Activated CD8-positive, alpha-beta memory T cell treated with anti-CD3 and anti-CD28 coated beads, Interleukin-2, amount 50 U/mL, for 1 hour (primary cell): Measurements from ENCODE around the gene MAP4.

Source experiments
- DNase-seq: peaks from one replicate; pipeline ENCODE4 v3.0.0-alpha.2; 2020; ENCODE audit errors: extremely low read depth

MAP4 gene

GRCh38 chr3:47867451-47868044 lies 148.7 kb downstream of the MAP4 start:
- no peak for DNase-seq

GRCh38 chr3:47865192-47865591 lies 151.0 kb downstream of the MAP4 start:
- no peak for DNase-seq

DNA sequence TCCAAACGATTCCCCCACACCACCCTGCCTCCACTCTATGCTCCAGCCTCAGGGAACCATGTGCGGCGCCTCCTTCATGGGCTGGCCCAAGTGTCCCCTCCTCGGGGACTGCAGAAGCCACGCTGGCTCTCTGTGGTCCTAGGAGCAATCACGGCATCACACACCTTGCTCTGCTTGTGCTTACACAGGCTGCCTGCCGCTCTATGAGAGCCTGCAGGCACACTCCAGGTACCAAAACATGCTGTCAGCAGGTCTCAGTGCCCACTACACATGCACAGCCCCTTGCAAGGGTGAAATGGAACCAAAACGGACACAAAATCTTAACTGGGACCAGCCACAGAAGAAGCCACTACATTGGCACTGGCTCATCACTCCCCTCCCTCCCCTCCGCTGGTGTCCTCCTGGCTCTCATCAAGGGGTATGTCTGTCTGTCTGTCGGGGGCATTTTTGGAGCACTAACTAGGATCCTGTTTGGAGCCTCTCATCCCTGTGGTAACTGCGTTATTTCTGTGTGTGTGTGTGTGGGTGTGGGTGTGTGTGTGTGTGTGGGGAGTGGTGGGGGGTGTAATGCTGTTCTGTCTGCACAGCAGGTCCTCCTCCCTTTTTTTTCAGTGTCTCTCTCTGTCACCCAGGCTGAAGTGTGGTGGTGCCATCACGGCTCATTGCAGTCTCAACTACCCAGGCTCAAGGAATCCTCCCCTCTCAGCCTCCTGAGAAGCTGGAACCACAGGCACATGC lies 152.7 kb downstream of the MAP4 start:
- DNase-seq, result no peak

- no peak for DNase-seq
These were observed 156.1 kb downstream of the MAP4 start for GRCh38 chr3:47859956-47860605.

GRCh38 chr3:47857151-47857550 lies 159.1 kb downstream of the MAP4 start:
- no peak for DNase-seq

GRCh38 chr3:47856669-47857068 lies 159.5 kb downstream of the MAP4 start:
- no peak for DNase-seq

DNA sequence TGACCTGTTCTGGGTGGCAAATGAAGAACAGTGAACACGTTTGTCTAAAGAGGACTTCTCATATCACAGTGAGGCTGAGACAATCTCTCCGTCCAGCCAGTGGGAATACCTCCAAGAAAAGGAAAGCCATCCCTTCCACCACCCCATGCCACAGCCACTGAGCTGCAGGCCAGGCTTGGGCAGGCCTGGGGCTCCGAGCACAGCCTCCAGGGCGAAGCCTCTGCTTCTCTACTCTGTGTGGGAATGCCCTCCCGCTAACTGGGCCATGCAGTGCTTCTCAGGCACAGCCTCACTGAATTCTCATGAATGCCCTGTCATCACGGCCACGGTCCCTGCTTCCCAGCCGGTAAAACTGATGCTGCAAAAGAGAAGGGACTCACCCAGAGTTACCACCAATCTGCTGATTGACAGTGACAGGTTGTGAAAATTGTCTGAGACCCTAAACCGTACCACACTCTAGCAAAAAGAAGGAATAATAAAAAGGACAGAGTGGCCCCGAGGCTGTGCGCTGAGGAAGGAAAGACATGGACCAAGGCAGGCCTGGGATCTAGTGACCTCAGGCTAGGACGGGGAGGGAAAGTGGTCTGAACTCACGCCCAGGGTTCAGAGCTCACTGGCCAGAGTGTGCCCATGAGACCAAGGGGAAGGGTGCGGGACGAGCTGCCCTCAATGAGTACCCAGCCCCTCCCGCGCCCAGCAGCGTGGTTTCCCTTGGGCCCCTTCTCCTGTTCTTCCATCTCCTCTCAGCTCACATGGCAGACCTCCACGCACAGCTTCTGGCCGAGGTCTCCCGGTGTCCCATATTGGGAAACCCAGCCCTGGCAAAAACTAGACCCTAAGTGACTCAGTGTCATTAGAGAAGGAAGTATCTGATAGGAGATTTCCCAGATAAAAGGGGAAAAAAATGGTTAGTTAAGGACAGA lies 160.5 kb downstream of the MAP4 start:
- DNase-seq, result no peak

DNA sequence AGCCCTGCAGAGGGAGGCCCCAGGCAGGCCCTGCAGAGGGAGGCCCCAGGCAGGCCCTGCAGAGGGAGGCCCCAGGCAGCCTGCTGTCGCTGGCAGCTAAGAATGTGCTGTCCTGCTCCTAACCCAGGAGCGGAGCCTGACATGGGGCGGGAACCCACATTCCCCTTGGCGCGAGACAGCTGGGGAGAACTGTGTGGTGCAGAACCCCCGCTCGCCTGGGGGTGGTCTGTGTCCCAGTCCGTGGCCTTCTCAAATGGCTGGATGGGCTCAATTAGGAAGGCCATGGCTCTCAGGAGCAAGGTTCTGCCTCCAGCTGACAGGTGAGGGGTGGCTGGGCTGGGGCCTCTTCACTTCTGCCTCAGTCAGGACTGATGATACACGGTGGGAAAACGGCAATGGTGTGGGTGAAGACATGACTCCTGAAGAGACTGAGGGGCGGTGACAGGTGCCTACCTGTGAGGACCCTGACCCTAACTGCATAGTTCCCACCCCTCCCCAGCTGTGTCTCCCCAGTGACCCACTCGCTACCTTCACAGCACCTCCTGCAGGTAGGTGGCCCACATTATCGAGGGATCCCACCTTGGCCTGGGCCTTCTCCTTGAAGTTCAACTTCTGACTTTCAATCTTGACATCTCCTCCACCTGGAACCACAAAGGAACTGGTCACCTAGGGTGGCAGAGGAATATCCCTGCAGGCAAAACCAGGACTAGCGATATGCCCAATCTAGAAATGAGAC lies 161.3 kb downstream of the MAP4 start:
- DNase-seq, result no peak

GRCh38 chr3:47854267-47854666 lies 161.9 kb downstream of the MAP4 start:
- no peak for DNase-seq

DNA sequence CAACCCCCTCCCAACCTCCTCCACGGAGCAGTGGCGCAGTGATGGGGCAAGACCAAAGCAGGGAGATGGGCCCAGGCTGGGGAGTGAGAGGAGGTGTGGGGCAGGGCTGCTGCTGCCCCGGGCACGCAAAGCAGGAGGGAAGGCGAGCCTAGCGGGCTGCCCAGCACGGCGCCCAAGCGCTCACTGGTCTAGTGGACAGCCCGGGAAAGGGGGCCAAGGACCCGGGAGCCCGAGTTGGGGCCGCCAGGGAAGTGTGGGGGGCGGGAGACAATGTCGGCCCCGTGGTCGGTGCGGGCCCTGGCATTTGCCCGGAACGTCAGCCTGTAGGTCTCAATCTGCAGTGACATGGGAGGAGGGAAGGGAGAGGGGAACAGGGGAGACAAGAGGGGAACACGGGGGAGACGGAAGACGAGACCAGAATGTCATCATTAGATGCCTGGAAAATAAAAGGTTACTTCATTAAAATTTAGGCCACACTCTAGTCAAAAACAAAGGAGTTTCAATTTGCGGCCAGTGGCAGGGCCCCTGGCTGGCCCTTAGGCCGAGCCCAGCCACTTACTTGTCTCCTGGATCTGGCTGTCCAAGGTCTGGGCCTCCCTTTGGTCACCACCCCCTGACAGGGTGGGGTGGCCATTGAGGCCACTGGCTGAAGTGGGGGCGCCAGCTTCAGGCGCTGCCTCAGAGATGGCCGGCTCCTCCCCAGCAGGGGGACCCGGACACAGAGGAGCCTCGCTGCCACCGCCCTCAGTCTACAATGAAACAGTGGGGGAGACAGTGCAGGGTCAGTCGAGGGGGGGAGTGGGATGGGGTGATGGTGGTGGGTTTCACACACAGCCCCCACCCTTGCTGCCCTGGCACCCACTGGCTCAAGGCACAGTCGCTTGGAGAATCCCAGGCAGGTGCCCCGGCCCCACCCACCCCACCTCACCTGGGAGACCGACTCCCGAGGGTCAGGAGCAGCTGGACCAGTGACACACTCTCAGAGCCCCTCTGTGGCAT lies 163.3 kb downstream of the MAP4 start:
- DNase-seq, result no peak

- DNase-seq, result no peak
These were observed 164.2 kb downstream of the MAP4 start for GRCh38 chr3:47851888-47852603.

DNA sequence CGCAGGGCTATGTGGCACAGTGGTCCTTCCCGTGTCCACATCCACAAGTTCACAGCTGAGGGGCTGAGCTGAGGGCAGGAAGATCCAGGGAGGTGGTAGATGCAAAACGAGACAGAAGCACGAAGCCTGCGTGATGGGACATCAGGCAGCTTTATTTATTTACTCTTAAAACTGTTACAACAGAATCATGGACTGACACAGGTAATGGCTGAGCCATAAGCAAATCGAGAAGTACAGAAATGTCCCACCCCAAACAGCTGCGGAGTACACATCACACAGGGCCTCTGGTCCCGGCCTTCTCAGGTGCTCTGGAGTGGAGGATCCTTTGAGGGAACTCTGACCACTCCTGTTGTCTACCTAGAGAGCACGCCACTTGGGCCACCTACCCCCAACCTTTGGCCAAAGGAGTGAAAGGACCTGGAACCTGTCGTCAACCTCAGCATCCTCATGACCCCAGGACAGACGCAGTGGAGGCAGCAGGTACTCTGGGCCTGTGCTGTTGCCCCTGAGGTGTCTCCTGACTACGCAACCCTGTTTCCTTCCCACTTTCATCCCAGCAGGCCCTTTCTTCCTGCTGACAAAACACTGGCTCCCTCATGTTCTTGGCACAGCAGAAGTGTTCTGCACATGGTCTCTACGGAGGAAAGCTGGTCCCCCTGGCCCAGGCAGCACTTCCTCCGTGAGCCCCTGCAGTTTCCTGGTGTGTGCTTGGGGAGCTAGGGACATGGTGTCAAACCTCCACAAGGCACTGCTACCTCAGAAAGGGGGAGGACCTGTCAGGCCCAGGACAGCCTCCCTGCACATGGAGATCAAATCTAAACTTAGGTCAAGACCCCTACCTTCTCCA lies 165.4 kb downstream of the MAP4 start:
- no peak for DNase-seq

GRCh38 chr3:47849699-47850563 lies 166.3 kb downstream of the MAP4 start:
- no peak for DNase-seq

DNA sequence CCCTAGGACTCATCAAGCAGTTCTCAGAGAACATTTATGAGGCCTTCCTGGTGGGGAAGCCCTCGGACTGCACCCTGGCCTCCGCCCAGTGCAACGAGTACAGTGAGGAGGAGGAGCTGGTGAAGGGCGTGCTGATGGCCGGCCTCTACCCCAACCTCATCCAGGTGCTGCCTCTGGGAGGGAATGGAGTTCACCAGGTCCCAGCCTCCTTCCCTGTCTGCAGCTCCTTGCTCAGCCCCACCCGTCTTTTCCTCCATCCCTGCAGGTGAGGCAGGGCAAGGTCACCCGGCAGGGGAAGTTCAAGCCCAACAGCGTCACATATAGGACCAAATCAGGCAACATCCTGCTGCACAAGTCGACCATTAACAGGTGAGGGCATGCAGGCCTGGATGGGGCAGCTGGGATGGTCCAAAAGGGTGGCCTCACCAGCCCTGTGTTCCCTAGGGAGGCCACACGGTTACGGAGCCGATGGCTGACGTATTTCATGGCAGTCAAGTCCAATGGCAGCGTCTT lies 167.0 kb downstream of the MAP4 start:
- DNase-seq, result no peak

DNA sequence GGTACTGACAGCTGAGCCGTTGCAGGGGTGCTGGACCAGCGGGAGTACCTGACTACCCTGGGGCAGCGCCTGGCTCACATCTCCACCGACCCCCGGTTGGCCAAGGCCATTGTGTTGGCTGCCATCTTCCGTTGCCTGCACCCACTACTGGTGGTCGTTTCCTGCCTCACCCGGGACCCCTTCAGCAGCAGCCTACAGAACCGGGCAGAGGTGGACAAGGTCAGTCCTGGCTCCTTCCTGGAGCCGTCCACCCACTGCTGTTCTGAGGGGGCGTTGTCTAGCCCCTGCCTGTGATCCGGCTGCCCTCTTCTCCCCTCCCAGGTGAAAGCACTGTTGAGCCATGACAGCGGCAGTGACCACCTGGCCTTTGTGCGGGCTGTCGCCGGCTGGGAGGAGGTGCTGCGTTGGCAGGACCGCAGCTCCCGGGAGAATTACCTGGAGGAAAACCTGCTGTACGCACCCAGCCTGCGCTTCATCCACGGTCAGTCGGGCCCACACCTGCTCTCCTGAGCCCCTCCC lies 167.6 kb downstream of the MAP4 start:
- no peak for DNase-seq

DNA sequence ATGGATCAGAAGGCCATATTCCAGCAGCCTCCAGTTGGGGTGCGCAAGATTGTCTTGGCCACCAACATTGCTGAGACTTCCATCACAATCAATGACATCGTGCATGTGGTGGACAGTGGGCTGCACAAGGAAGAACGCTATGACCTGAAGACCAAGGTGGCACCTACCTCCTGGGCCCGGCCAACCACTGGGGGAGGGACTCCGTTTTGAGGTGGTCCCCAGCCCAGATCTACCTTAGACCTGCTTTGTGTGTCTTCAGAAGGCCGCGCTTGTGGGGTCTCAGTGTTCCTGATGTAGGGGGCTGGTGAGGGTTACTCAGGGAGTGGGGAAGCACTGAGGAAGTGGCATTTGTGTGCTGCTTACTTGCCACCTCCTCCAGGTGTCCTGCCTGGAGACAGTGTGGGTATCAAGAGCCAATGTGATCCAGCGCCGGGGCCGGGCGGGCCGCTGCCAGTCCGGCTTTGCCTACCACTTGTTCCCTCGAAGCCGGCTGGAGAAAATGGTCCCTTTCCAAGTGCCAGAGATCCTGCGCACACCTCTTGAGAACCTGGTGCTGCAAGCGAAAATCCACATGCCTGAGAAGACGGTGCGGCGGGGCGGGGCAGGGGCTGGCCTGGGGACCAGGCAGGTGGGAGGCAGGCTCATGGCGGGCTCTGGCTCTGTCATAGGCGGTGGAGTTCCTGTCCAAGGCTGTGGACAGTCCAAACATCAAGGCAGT lies 168.3 kb downstream of the MAP4 start:
- no peak for DNase-seq
